GM18526 (cell line): ENCODE data around the gene RAB11FIP3.

Experiments used
- POLR2A ChIP-seq: IDR thresholded peaks from 3 replicates; pipeline ENCODE4 v1.6.1; 2011; ENCODE audit not compliant: insufficient read length; ENCODE audit errors: extremely low read depth

RAB11FIP3 gene

GRCh38 chr16:555528-556473 lies 130.4 kb downstream of the RAB11FIP3 start:
- no peak for TF ChIP-seq POLR2A

- no peak for TF ChIP-seq POLR2A
These were observed 131.2 kb downstream of the RAB11FIP3 start for GRCh38 chr16:556474-557173.

GRCh38 chr16:557463-558297 lies 132.2 kb downstream of the RAB11FIP3 start:
- TF ChIP-seq POLR2A: no peak

- no peak for TF ChIP-seq POLR2A
These were observed 133.0 kb downstream of the RAB11FIP3 start for GRCh38 chr16:558298-559020.

- no peak for TF ChIP-seq POLR2A
These were observed 133.6 kb downstream of the RAB11FIP3 start for GRCh38 chr16:559021-559380.

- no peak for TF ChIP-seq POLR2A
These were observed 134.2 kb downstream of the RAB11FIP3 start for GRCh38 chr16:559411-560203.

- no peak for TF ChIP-seq POLR2A
These were observed 134.8 kb downstream of the RAB11FIP3 start, which contains the start of gene PRR35 for GRCh38 chr16:560204-560700. PRR35 (plus strand) TSS chr16:560394; CDS start chr16:563295, 2,901 bp downstream.

GRCh38 chr16:560701-561412 lies 135.4 kb downstream of the RAB11FIP3 start:
- TF ChIP-seq POLR2A: no peak

- TF ChIP-seq POLR2A: no peak
These were observed 136.0 kb downstream of the RAB11FIP3 start for GRCh38 chr16:561413-561794.

GRCh38 chr16:561957-562938 lies 136.8 kb downstream of the RAB11FIP3 start:
- TF ChIP-seq POLR2A: no peak

GRCh38 chr16:563072-563644 lies 137.7 kb downstream of the RAB11FIP3 start:
- TF ChIP-seq POLR2A: no peak
